Fibroblast of pulmonary artery (primary cell): ENCODE data around the gene TGFBI.

Experiments
- DNase-seq: peaks from one replicate; pipeline ENCODE4 v3.0.0-alpha.2; 2010; ENCODE audit warnings: low read depth
- H3K4me3 ChIP-seq: replicated peaks from 2 replicates; pipeline ENCODE4 v1.5.1; 2011; ENCODE audit warnings: low read depth, mild to moderate bottlenecking, control low read depth, low read length, moderate library complexity
- CTCF ChIP-seq: IDR thresholded peaks from 2 replicates; pipeline ENCODE4 v1.5.1; 2011; ENCODE audit warnings: mild to moderate bottlenecking, control low read depth, low read length, inconsistent platforms; ENCODE audit errors: missing control alignments

Gene TGFBI

GRCh38 chr5:136057401-136058038 lies 28.7 kb downstream of the TGFBI start:
- TF ChIP-seq CTCF, result no peak
- no peak overlapping the region for H3K4me3 ChIP-seq
- DNase-seq, result peak; percentile 65

GRCh38 chr5:136058039-136058971 lies 29.5 kb downstream of the TGFBI start:
- DNase-seq, result peak; percentile 99
- peak; percentile 63 for TF ChIP-seq CTCF
- H3K4me3 ChIP-seq, result no peak overlapping the region

- DNase-seq, result no peak
- no peak overlapping the region for H3K4me3 ChIP-seq
- no peak for TF ChIP-seq CTCF
Measured at GRCh38 chr5:136058972-136059354, 30.2 kb downstream of the TGFBI start.

- TF ChIP-seq CTCF, result no peak
- DNase-seq, result no peak
- H3K4me3 ChIP-seq, result no peak overlapping the region
Measured at GRCh38 chr5:136060963-136061362, 32.2 kb downstream of the TGFBI start.

GRCh38 chr5:136061630-136062365 lies 33.0 kb downstream of the TGFBI start:
- DNase-seq, result no peak
- no peak for TF ChIP-seq CTCF
- no peak overlapping the region for H3K4me3 ChIP-seq

GRCh38 chr5:136062366-136063274 lies 33.8 kb downstream of the TGFBI start:
- DNase-seq, result peak; percentile 65
- no peak overlapping the region for H3K4me3 ChIP-seq
- peak; percentile 48 for TF ChIP-seq CTCF
